ENCODE data around the gene PAFAH1B2. TPM values are rescaled to one million over a fixed set of nuclear protein-coding genes. Genes with fewer than 3 reads are reported as not detected.

PAFAH1B2 gene
- total RNA-seq, 1 donor from 2014 or later, result 161 TPM

DNA sequence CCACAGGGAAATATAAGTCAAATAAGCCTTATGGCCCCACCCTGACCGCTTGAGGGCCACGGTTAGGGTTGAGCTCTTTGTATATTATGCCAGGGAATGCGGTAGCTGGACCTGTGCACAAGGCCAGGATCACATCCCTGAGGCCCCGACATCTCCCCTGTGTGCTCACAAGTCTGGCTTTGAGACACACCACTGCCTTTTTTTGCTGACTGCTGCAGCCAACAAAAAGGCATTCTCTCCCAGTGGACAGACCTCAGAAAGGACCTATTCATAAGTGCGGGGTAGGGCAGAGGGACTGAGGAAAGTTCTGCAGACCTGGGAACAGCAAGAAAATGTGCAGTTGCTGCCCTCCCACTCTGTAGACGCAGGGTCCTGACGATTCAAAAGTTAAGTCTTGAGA is 31.0 kb downstream of the PAFAH1B2 start:
- Mint-ChIP-seq H3K4me3 (ENCODE audit: unreplicated experiment) (no peak overlapping the region), H3K9me3 (ENCODE audit: unreplicated experiment) (no peaks in the 10 kb centered on the region), H3K27ac (ENCODE audit: unreplicated experiment) (no peak overlapping the region), H3K27me3 (ENCODE audit: unreplicated experiment) (peaks cover under 1% of the 10 kb centered on the region), H3K4me1 (ENCODE audit: low read depth, unreplicated experiment) (peaks cover 14% of the 10 kb centered on the region), H3K36me3 (ENCODE audit: unreplicated experiment) (no peaks in the 10 kb centered on the region)
- no peak for DNase-seq
- TF ChIP-seq, protein P1, sequence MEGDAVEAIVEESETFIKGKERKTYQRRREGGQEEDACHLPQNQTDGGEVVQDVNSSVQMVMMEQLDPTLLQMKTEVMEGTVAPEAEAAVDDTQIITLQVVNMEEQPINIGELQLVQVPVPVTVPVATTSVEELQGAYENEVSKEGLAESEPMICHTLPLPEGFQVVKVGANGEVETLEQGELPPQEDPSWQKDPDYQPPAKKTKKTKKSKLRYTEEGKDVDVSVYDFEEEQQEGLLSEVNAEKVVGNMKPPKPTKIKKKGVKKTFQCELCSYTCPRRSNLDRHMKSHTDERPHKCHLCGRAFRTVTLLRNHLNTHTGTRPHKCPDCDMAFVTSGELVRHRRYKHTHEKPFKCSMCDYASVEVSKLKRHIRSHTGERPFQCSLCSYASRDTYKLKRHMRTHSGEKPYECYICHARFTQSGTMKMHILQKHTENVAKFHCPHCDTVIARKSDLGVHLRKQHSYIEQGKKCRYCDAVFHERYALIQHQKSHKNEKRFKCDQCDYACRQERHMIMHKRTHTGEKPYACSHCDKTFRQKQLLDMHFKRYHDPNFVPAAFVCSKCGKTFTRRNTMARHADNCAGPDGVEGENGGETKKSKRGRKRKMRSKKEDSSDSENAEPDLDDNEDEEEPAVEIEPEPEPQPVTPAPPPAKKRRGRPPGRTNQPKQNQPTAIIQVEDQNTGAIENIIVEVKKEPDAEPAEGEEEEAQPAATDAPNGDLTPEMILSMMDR (IDR thresholded peaks at IDR 0.05; ENCODE audit: partially characterized antibody, unreplicated experiment), result no peak

DNA sequence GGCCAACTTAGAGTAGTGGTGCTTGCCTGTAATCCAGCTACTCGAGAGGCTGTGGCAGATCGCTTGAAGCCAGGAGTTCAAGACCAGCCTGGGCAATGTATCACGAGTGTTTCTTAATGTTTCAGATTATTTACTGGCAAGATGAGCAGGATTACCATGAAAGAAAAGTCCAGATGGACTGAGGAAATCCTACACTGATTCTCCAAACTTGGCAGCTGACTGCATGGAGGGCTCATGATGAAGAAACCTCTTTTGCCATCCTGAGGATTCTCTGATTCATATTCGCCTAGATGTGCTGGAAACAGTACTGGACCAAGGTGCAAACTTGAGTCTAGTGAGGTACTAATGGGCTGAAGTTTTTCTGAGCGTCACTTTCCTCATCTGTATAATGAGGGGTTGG is 31.7 kb downstream of the PAFAH1B2 start:
- no peaks in the 10 kb centered on the region for H3K9me3 Mint-ChIP-seq (ENCODE audit: unreplicated experiment)
- no peaks in the 10 kb centered on the region for H3K36me3 Mint-ChIP-seq (ENCODE audit: unreplicated experiment)
- H3K4me1 Mint-ChIP-seq (ENCODE audit: low read depth, unreplicated experiment), result peaks cover 14% of the 10 kb centered on the region
- H3K27ac Mint-ChIP-seq (ENCODE audit: unreplicated experiment), result no peak overlapping the region
- no peak for DNase-seq
- TF ChIP-seq, protein P1 (IDR thresholded peaks at IDR 0.05; ENCODE audit: partially characterized antibody, unreplicated experiment), result no peak
- no peak overlapping the region for H3K4me3 Mint-ChIP-seq (ENCODE audit: unreplicated experiment)
- H3K27me3 Mint-ChIP-seq (ENCODE audit: unreplicated experiment), result peaks cover 3% of the 10 kb centered on the region

DNA sequence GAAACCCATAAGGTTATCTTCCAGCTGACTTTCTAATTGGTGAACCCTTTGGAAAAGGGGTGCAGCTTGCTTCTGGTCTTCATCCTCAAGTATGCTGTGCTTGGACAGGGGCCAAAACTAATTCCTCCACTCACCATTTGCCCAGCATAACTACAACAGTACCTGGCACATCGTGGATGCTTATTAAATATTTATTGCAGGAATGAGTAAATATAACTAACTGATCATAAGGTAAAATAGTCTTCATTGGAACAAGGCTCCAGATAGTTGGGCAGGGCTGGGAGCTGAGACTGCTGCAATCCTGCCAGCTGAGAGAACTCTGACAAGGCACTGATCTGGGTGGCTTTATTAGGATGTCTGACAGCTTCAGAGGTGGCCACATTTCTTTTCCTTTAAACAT is 32.1 kb downstream of the PAFAH1B2 start:
- no peak overlapping the region for H3K27ac Mint-ChIP-seq (ENCODE audit: unreplicated experiment)
- no peak overlapping the region for H3K4me3 Mint-ChIP-seq (ENCODE audit: unreplicated experiment)
- TF ChIP-seq, protein P1 (IDR thresholded peaks at IDR 0.05; ENCODE audit: partially characterized antibody, unreplicated experiment), result no peak
- peaks cover 18% of the 10 kb centered on the region for H3K4me1 Mint-ChIP-seq (ENCODE audit: low read depth, unreplicated experiment)
- no peaks in the 10 kb centered on the region for H3K36me3 Mint-ChIP-seq (ENCODE audit: unreplicated experiment)
- DNase-seq, result no peak
- H3K9me3 Mint-ChIP-seq (ENCODE audit: unreplicated experiment), result no peaks in the 10 kb centered on the region
- peaks cover 5% of the 10 kb centered on the region for H3K27me3 Mint-ChIP-seq (ENCODE audit: unreplicated experiment)

DNA sequence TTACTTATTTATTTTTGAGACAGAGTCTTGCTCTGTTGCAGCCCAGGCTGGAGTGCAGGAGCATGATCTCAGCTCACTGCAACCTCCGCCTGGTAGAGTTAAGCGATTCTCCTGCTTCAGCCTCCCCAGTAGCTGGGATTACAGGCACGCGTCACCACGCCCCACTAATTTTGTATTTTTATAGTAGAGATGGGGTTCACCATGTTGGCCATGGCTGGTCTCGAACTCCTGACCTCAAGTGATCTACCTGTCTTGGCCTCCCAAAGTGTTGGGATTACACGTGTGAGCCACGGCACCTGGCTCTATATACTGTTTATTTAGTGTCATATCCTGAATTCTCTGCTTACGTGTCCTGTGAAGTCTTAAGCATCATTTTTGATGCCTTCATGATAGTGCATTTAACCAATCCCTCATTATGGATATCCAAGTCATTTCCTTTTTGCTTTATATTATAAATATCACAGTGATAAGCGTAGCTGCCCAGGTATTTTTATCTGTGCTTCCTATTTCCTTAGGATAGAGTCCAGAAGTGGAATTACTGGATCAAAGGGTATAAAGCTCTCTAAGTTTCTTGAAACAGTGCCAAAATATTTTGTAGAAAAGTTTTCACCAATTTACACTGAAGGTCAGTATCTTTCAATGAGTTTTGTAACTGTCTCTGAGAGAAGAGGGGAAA is 33.6 kb downstream of the PAFAH1B2 start:
- TF ChIP-seq, protein P1 (IDR thresholded peaks at IDR 0.05; ENCODE audit: partially characterized antibody, unreplicated experiment), result no peak
- peak overlapping the region; percentile 82 for H3K4me3 Mint-ChIP-seq (ENCODE audit: unreplicated experiment)
- H3K36me3 Mint-ChIP-seq (ENCODE audit: unreplicated experiment), result no peaks in the 10 kb centered on the region
- no peaks in the 10 kb centered on the region for H3K9me3 Mint-ChIP-seq (ENCODE audit: unreplicated experiment)
- DNase-seq, result no peak
- peaks cover 12% of the 10 kb centered on the region for H3K4me1 Mint-ChIP-seq (ENCODE audit: low read depth, unreplicated experiment)
- peak overlapping the region; percentile 89 for H3K27ac Mint-ChIP-seq (ENCODE audit: unreplicated experiment)
- H3K27me3 Mint-ChIP-seq (ENCODE audit: unreplicated experiment), result peaks cover 5% of the 10 kb centered on the region

DNA sequence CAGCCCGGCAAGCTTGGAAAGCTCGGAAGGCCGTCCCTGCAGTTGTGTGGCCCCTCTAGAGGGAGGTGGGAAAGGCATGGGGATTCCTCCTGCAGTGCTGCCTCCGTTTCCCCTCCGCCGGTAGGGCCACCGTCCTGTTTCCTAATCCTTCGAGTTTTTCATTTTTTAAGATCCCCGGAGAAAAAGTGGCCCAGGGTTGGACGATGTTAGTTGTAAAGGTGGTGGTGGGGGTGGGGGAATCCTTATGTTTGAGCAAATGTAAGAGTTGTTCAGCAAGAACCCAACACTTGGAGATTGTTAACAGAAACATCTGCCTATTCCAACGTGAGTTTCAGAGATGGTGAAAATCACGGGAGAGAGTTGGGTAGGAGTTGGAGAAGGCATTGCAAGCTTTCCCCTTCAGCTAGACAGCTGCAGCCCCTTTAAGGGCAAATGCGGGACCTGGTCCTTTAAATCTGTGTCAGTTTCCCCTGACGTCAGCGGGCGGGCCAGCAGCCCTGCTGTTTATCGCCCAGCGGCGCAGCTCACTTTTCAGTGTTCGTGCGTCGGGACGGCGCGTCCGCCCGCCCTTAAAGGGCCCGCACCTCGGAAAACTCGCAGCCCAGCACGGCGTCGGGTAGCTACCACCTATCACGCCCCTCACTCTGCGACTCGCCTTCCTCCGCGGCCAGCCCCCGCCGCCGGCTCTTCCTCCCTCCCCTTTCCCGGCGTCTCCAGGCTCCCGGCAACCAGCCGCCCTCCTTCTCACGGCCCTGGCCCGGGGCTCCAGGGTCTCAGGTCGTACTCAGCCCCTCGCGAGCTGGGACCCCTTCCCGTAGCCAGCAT is 34.3 kb downstream of the PAFAH1B2 start, which contains the start of gene SIDT2:
TSS of gene SIDT2 (plus strand) at position 534 of the 825 bp plus-strand sequence. CDS start 521 bp downstream, outside the sequence.
- H3K27me3 Mint-ChIP-seq (ENCODE audit: unreplicated experiment), result peaks cover 5% of the 10 kb centered on the region
- H3K4me1 Mint-ChIP-seq (ENCODE audit: low read depth, unreplicated experiment), result peaks cover 12% of the 10 kb centered on the region
- TF ChIP-seq, protein P1 (IDR thresholded peaks at IDR 0.05; ENCODE audit: partially characterized antibody, unreplicated experiment), result no peak
- H3K4me3 Mint-ChIP-seq (ENCODE audit: unreplicated experiment), result peak within 1 kb of the TSS; percentile 93
- H3K9me3 Mint-ChIP-seq (ENCODE audit: unreplicated experiment), result peaks cover 3% of the 10 kb centered on the region
- peak within 1 kb of the TSS; percentile 89 for H3K27ac Mint-ChIP-seq (ENCODE audit: unreplicated experiment)
- peak; percentile 94 for DNase-seq
- no peaks in the 10 kb centered on the region for H3K36me3 Mint-ChIP-seq (ENCODE audit: unreplicated experiment)

Data from glutamatergic neuron (in vitro differentiated cells).